Sigmoid colon (tissue), 7 donors: ENCODE measurements around the gene AHI1. TPM values are rescaled to one million over a fixed set of nuclear protein-coding genes. Genes with fewer than 3 reads are reported as not detected.

ENCODE experiments used
- DNase-seq: peaks from one replicate; pipeline ENCODE4 v3.0.0-alpha.2; 2019
- H3K27ac ChIP-seq, 4 donors: fragments of 200-600 bp; sonication (generic); one replicate each; pipeline ENCODE4 v1.5.1; 2016 to 2019; ENCODE audit warnings: mild to moderate bottlenecking in 1 of 4
- H3K27me3 ChIP-seq, 3 donors: fragments of 200-600 bp; sonication (generic); one replicate each; pipeline ENCODE4 v1.5.1; 2019; ENCODE audit warnings: mild to moderate bottlenecking in 1 of 3
- H3K36me3 ChIP-seq, 4 donors: fragments of 200-600 bp; sonication (generic); one replicate each; pipeline ENCODE4 v1.5.1; 2016 to 2019
- H3K4me1 ChIP-seq, 4 donors: fragments of 200-600 bp; sonication (generic); one replicate each; pipeline ENCODE4 v1.5.1; 2017 to 2019
- H3K4me3 ChIP-seq, 4 donors: fragments of 200-600 bp; sonication (generic); one replicate each; pipeline ENCODE4 v1.5.1; 2017 to 2019; ENCODE audit warnings: mild to moderate bottlenecking in 2 of 4, moderate library complexity in 1 of 4
- H3K9me3 ChIP-seq, 4 donors: fragments of 200-600 bp in 3 of 4; sonication (generic) in 3 of 4; one replicate each; pipeline versions ENCODE4 v1.5.1 to v1.6.1; 2013 to 2019
- POLR2A ChIP-seq, 2 donors: fragments of 450-650 bp; IDR thresholded peaks; one replicate each; pipeline ENCODE4 v1.6.1; 2016; ENCODE audit warnings: antibody characterized with exemption in 2 of 2, mild to moderate bottlenecking in 2 of 2, moderate library complexity in 2 of 2
- POLR2AphosphoS5 ChIP-seq, 4 donors: sonication (generic); formaldehyde crosslinking; IDR thresholded peaks; one replicate each; pipeline ENCODE4 v1.6.1; 2017; ENCODE audit warnings: antibody characterized with exemption in 4 of 4
- WGBS, 2 donors: extraction: QIAGEN DNeasy Blood & Tissue Kit; methylation state at CpG; one replicate each; pipeline ENCODE4 v1.1.7; 2013; 5-methylcytosine and 5-hydroxymethylcytosine counted together
- intact Hi-C: fragments of 100-400 bp; cut with DNase I; formaldehyde crosslinking; loops from one replicate; pipeline ENCODE4 v1.15.1; 2023
- polyA plus RNA-seq, 3 donors: library from polyadenylated mRNA; stranded (reverse); fragments of 200-250 nt; gene quantifications; one replicate each; pipeline ENCODE4 v1.2.3, GENCODE V29; 2013
- small RNA-seq, 3 donors: library from RNA; depleted of rRNA; stranded (forward); fragments of <200 nt; gene quantifications; one replicate each; pipeline ENCODE3, GENCODE V24; 2016
- total RNA-seq, 4 donors: library from RNA; depleted of rRNA; stranded (reverse); fragments of >200 nt; gene quantifications; one replicate each; pipeline ENCODE4 v1.1.0, GENCODE V29; 2016
- donor health status: healthy with polysubstance abuse.
- donor health status: Bipolar disorder and iron deficiency.
- donor health status: healthy.

AHI1 gene
- total and polyA plus RNA-seq, 7 donors: 4.2 to 47.1 (median 25.8) TPM

GRCh38 chr6:135233686-135234491 is 263.7 kb downstream of the AHI1 start:
- H3K27ac ChIP-seq: no peak overlapping the region
- intact Hi-C loops: no loop called here
- H3K4me1 ChIP-seq: no peaks in the 10 kb centered on the region
- TF ChIP-seq POLR2AphosphoS5 (IDR thresholded peaks at IDR 0.05) (peak in 3 of 4 donors; percentile 8 to 62 (median 41)), POLR2A (IDR thresholded peaks at IDR 0.05) (no peak)
- H3K9me3 ChIP-seq: no peaks in the 10 kb centered on the region
- 34 to 54% methylated on average over 5 of the region's 5 CpGs for WGBS, 2 donors
- no peak overlapping the region for H3K4me3 ChIP-seq
- no peak for DNase-seq
- H3K36me3 ChIP-seq: no peaks in the 10 kb centered on the region
- H3K27me3 ChIP-seq: no peaks in the 10 kb centered on the region

Small RNA genes within 50 kb of the gene (small RNA-seq; reads per million reads assigned to genes)
- gene MIR548A2: 0 reads per million in 3 donors
- gene RF00019: 0 reads per million in 3 donors
